Smooth muscle cell (in vitro differentiated cells): ENCODE results near the gene USP47. TPM values are rescaled to one million over a fixed set of nuclear protein-coding genes. Genes with fewer than 3 reads are reported as not detected.

Experiments
- DNase-seq: peaks from one replicate; lab custom pipeline; 2025; ENCODE audit not compliant: unreplicated experiment; lab: John Stamatoyannopoulos, UW
- H2AFZ ChIP-seq: fragments of 200-600 bp; sonication (generic); 2 replicates; pipeline ENCODE4 v1.6.0; 2016; ENCODE audit warnings: antibody characterized with exemption, low read depth, mild to moderate bottlenecking
- H3F3A ChIP-seq: fragments of 200-600 bp; sonication (generic); 2 replicates; pipeline ENCODE4 v1.6.0; 2017; ENCODE audit warnings: antibody characterized with exemption, low read depth
- H3K27ac ChIP-seq: fragments of 200-600 bp; sonication (generic); 2 replicates; pipeline ENCODE4 v1.5.1; 2016; ENCODE audit warnings: low read depth, mild to moderate bottlenecking
- H3K27me3 ChIP-seq: fragments of 200-600 bp; sonication (generic); 2 replicates; pipeline ENCODE4 v1.6.1; 2016; ENCODE audit warnings: low read depth, mild to moderate bottlenecking
- H3K36me3 ChIP-seq: fragments of 200-600 bp; sonication (generic); 2 replicates; pipeline ENCODE4 v1.5.1; 2016; ENCODE audit warnings: low read depth
- H3K4me1 ChIP-seq: fragments of 200-600 bp; sonication (generic); 2 replicates; pipeline ENCODE4 v1.5.1; 2016; ENCODE audit warnings: low read depth
- H3K4me2 ChIP-seq: fragments of 200-600 bp; sonication (generic); 2 replicates; pipeline ENCODE4 v1.6.0; 2016; ENCODE audit warnings: mild to moderate bottlenecking
- H3K4me3 ChIP-seq: fragments of 200-600 bp; sonication (generic); 2 replicates; pipeline ENCODE4 v1.5.1; 2016; ENCODE audit warnings: mild to moderate bottlenecking
- H3K79me2 ChIP-seq: fragments of 200-600 bp; sonication (generic); 2 replicates; pipeline ENCODE4 v1.6.0; 2016; ENCODE audit warnings: low read depth, mild to moderate bottlenecking
- H3K9ac ChIP-seq: fragments of 200-600 bp; sonication (generic); 2 replicates; pipeline ENCODE4 v1.6.0; 2016; ENCODE audit warnings: low read depth
- H3K9me3 ChIP-seq: fragments of 200-600 bp; sonication (generic); replicated peaks from 2 replicates; pipeline ENCODE4 v1.5.1; 2016; ENCODE audit warnings: low read depth
- H4K20me1 ChIP-seq: fragments of 200-600 bp; sonication (generic); 2 replicates; pipeline ENCODE4 v1.6.0; 2016; ENCODE audit warnings: low read depth
- WGBS: methylation state at CpG from one replicate; pipeline ENCODE4 v1.1.7; 2016; ENCODE audit warnings: low lambda C conversion rate; 5-methylcytosine and 5-hydroxymethylcytosine counted together
- polyA plus RNA-seq: library from polyadenylated mRNA; unstranded; fragments of >200 nt; fragmentation: Nextera tagmentation; extraction: Ambion mirVana; gene quantifications from 2 replicates; pipeline ENCODE4 v1.2.1, GENCODE V29; 2016
- total RNA-seq: library from RNA; depleted of rRNA; stranded (reverse); fragments of >200 nt; gene quantifications from 2 replicates; pipeline ENCODE4 v1.2.3, GENCODE V29; 2014
- TF ChIP-seq, protein P1 (sequence below): fragments of 200-600 bp; sonication (generic); IDR thresholded peaks from 2 replicates; pipeline ENCODE4 v1.5.1; 2017; ENCODE audit warnings: borderline replicate concordance, mild to moderate bottlenecking, antibody characterized with exemption; ENCODE audit not compliant: insufficient read depth, poor library complexity, severe bottlenecking

The USP47 gene
- total and polyA plus RNA-seq, 2 experiments from 2014 or later: 38.0 to 75.3 TPM

DNA sequence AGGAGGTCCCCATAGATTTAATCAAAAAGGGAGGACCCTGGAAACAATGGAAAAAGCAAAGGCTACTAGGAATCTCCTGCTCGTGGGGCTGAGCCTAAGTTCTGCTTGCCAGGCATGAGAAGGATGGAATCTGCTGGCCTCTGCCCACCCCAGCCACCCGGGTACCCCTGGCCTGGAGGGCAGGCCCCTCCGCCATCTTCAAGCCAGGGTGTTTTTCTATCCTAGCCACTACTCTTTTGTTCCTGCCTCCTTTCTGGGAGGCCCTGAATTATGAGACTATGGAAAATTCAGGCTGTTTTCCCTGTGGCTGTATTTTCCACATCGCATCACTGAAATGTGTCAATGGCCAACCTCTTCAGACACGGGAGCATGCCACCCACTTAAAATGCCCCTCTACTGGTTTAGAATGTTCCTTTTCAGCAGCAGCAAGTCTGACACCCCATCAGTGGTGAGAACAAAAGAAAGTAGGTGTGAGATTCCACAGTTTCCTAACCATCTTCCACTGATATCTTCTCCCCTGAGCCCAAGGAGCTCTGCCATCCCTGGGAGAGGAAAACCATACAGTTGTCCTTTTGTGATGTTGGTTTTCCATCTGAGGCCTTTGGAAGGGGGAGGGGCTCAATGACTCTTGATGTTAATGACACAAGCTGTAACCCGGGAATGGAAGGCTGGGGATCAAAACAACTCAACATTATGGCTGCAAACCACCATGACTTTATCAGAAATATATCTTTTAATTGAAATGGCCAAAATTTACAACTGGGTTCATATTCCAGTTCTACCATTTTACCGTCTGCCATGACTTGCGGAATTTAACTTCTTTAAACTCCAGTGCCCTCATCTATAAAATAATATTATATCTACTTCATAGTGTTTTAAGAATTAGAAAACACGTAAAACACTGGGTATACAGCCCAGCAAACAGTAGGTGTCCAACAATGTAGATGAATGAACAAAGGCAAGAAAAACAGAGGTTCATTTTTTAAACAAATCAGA, 144.5 kb downstream of the USP47 start:
- H3K4me1 ChIP-seq: no peaks in the 10 kb centered on the region

DNA sequence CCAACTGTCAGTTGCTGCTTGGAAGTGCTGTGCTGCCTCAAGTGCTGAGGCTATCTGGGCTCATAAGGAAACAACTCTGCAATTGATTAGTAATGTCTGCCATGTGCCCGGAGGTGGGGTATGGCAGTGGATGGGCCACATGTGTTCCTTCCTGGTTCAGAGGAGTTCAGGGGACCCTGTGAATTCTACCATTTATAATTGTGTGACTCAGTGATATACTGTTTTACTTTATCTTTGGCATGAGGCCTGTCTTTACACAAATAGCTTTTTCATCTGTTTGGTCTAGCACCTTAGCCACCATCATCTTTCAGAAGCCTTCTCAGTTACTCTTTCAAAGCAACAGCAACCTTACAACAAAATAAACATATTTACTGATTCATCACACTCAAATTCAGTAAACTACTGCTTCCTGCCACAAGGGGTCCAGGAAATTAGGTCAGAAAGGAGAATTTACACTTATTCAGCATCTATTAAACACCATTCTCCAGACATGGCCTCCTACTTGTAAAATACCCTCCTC, 145.8 kb downstream of the USP47 start:
- TF ChIP-seq, protein P1, sequence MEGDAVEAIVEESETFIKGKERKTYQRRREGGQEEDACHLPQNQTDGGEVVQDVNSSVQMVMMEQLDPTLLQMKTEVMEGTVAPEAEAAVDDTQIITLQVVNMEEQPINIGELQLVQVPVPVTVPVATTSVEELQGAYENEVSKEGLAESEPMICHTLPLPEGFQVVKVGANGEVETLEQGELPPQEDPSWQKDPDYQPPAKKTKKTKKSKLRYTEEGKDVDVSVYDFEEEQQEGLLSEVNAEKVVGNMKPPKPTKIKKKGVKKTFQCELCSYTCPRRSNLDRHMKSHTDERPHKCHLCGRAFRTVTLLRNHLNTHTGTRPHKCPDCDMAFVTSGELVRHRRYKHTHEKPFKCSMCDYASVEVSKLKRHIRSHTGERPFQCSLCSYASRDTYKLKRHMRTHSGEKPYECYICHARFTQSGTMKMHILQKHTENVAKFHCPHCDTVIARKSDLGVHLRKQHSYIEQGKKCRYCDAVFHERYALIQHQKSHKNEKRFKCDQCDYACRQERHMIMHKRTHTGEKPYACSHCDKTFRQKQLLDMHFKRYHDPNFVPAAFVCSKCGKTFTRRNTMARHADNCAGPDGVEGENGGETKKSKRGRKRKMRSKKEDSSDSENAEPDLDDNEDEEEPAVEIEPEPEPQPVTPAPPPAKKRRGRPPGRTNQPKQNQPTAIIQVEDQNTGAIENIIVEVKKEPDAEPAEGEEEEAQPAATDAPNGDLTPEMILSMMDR: peak; percentile 46
- Histone ChIP-seq H3K36me3 (no peaks in the 10 kb centered on the region), H3K9ac (peak overlapping the region; percentile 64), H3K4me3 (no peak overlapping the region), H3K27ac (peak overlapping the region; percentile 93), H3F3A (peaks cover 34% of the 10 kb centered on the region), H3K4me1 (no peaks in the 10 kb centered on the region), H4K20me1 (no peaks in the 10 kb centered on the region), H3K79me2 (no peaks in the 10 kb centered on the region), H3K9me3 (no peaks in the 10 kb centered on the region), H2AFZ (peak overlapping the region; percentile 40), H3K27me3 (no peaks in the 10 kb centered on the region), H3K4me2 (peak overlapping the region; percentile 51)
- 61% methylated on average over 1 of the region's 1 CpG for WGBS
- no peak for DNase-seq

More for the DNA sequence above, 144.5 kb downstream of the USP47 start:
- TF ChIP-seq, protein P1: no peak
- Histone ChIP-seq H3K36me3 (no peaks in the 10 kb centered on the region), H3K9ac (no peak overlapping the region), H2AFZ (no peak overlapping the region), H3K27me3 (no peaks in the 10 kb centered on the region), H3K27ac (peak overlapping the region; percentile 93), H3K4me3 (no peak overlapping the region), H3K4me2 (no peak overlapping the region), H4K20me1 (no peaks in the 10 kb centered on the region), H3K79me2 (no peaks in the 10 kb centered on the region), H3F3A (peaks cover 28% of the 10 kb centered on the region), H3K9me3 (no peaks in the 10 kb centered on the region)
- DNase-seq: no peak
- WGBS: 76% methylated on average over 9 of the region's 9 CpGs

DNA sequence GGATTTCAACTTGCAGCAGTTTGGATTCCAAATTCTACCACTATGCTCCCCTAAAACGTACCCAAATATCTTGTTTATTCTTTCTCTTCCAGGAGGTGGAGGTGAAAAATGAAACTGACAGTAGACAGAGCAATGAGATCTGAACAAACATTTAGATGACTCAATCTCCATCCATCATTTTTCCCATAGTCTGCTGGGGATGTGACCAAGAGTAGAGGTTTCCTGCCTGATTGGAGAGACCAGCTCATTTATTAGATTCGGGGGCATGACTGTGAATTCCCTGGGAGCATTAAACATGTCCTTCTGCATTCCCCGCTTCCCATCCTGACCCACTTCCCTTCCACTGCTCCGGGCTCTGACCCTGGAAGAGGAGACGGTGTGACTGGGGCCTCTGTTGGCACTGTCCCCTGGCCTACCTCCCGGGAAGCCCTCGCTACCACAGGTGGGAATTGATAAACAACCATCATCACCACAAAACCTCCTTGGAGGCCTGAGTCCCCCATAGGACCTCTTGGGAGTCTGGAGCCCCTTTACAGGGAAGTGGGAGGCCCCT, 146.4 kb downstream of the USP47 start:
- TF ChIP-seq, protein P1: no peak
- Histone ChIP-seq H3F3A (peaks cover 38% of the 10 kb centered on the region), H3K27ac (peak overlapping the region; percentile 93), H3K79me2 (no peaks in the 10 kb centered on the region), H2AFZ (peak overlapping the region; percentile 40), H3K9me3 (no peaks in the 10 kb centered on the region), H3K27me3 (no peaks in the 10 kb centered on the region), H3K9ac (peak overlapping the region; percentile 64), H3K36me3 (no peaks in the 10 kb centered on the region), H3K4me2 (peak overlapping the region; percentile 51), H3K4me3 (no peak overlapping the region), H4K20me1 (no peaks in the 10 kb centered on the region), H3K4me1 (peaks cover 3% of the 10 kb centered on the region)
- 50% methylated on average over 7 of the region's 7 CpGs for WGBS
- DNase-seq: no peak
